Caco-2 (cell line): ENCODE data around the gene ERBB4. TPM values are rescaled to one million over a fixed set of nuclear protein-coding genes. Genes with fewer than 3 reads are reported as not detected.

Source experiments
- BruUV-seq: library from RNA; stranded (reverse); fragments of 400-500 nt; replicated peaks from 2 replicates; lab custom pipeline; 2021; lab: Mats Ljungman, UMichigan
- CTCF ChIA-PET: fragments of 300-600 bp; sonication (Branson Sonifier 250); formaldehyde crosslinking; loops from one replicate; lab custom pipeline; 2022; ENCODE audit warnings: antibody characterized with exemption; lab: Charles Lee
- POLR2A ChIA-PET: fragments of 300-600 bp; sonication (Branson Sonifier 250); formaldehyde crosslinking; loops from one replicate; lab custom pipeline; 2022; ENCODE audit warnings: antibody characterized with exemption; lab: Charles Lee
- DNase-seq, 2 experiments: peaks; one replicate each; pipeline versions ENCODE4 v3.0.0 to v3.0.0-alpha.2; 2020 to 2022
- H3K27me3 ChIP-seq: replicated peaks from 2 replicates; pipeline ENCODE4 v1.6.0; 2011; ENCODE audit warnings: low read length; ENCODE audit not compliant: control insufficient read depth, insufficient read depth
- H3K36me3 ChIP-seq: 2 replicates; pipeline ENCODE4 v1.5.1; 2011; ENCODE audit warnings: low read length; ENCODE audit not compliant: control insufficient read depth, insufficient read depth
- H3K4me1 ChIP-seq: fragments of 250-450 bp; sonication (Bioruptor Pico); 2 replicates; pipeline ENCODE4 v1.5.1; 2020; ENCODE audit warnings: mild to moderate bottlenecking
- H3K4me3 ChIP-seq: 2 replicates; pipeline ENCODE4 v1.5.1; 2011; ENCODE audit warnings: low read depth, mild to moderate bottlenecking, control low read depth, low read length
- H3K9me3 ChIP-seq: fragments of 250-450 bp; sonication (Bioruptor Pico); 2 replicates; pipeline ENCODE4 v1.5.1; 2020; ENCODE audit warnings: mild to moderate bottlenecking, moderate library complexity
- H3K27ac Mint-ChIP-seq: one replicate; pipeline ENCODE4 v1.8.0; 2022; ENCODE audit warnings: mixed read lengths; ENCODE audit not compliant: unreplicated experiment
- H3K27me3 Mint-ChIP-seq: one replicate; pipeline ENCODE4 v1.8.0; 2022; ENCODE audit warnings: mixed read lengths; ENCODE audit not compliant: insufficient read depth, unreplicated experiment
- H3K36me3 Mint-ChIP-seq: one replicate; pipeline ENCODE4 v1.8.0; 2022; ENCODE audit warnings: mild to moderate bottlenecking, mixed read lengths; ENCODE audit not compliant: insufficient read depth, unreplicated experiment
- H3K4me1 Mint-ChIP-seq: one replicate; pipeline ENCODE4 v1.8.0; 2022; ENCODE audit warnings: low read depth, mixed read lengths; ENCODE audit not compliant: unreplicated experiment
- H3K4me3 Mint-ChIP-seq: one replicate; pipeline ENCODE4 v1.8.0; 2022; ENCODE audit warnings: mild to moderate bottlenecking, moderate library complexity, mixed read lengths; ENCODE audit not compliant: unreplicated experiment
- H3K9me3 Mint-ChIP-seq: one replicate; pipeline ENCODE4 v1.8.0; 2022; ENCODE audit warnings: mixed read lengths; ENCODE audit not compliant: unreplicated experiment
- CTCF ChIP-seq, 2 experiments: fragments of 200-600 bp in 1 of 2; IDR thresholded peaks; 1 replicate in 1 of 2; 2 replicates in 1 of 2; pipeline versions ENCODE4 v1.5.1 to v1.8.0; 2011 to 2022; ENCODE audit warnings: antibody characterized with exemption in 1 of 2, control low read depth in 1 of 2, inconsistent platforms in 1 of 2, low read depth in 1 of 2, low read length in 1 of 2, mild to moderate bottlenecking in 1 of 2, moderate library complexity in 1 of 2; ENCODE audit not compliant: insufficient read depth in 1 of 2, severe bottlenecking in 1 of 2, unreplicated experiment in 1 of 2
- intact Hi-C: fragments of 100-400 bp; cut with micrococcal nuclease; formaldehyde crosslinking; loops from one replicate; pipeline ENCODE4 v1.10.0; 2022; ENCODE audit not compliant: unreplicated experiment
- total RNA-seq: library from RNA; stranded (reverse); gene quantifications from 2 replicates; pipeline ENCODE4 v1.2.3, GENCODE V29; 2022

ERBB4 gene
- total RNA-seq, 1 experiment from 2014 or later, result not detected

GRCh38 chr2:211333377-211333776 is 1205.2 kb downstream of the ERBB4 start:
- no peaks in the 10 kb centered on the region for H3K36me3 ChIP-seq
- Mint-ChIP-seq H3K4me3 (no peak overlapping the region), H3K9me3 (no peaks in the 10 kb centered on the region), H3K27ac (no peak overlapping the region), H3K4me1 (no peaks in the 10 kb centered on the region), H3K36me3 (no peaks in the 10 kb centered on the region), H3K27me3 (no peaks in the 10 kb centered on the region)
- DNase-seq, result no peak
- no peak overlapping the region for H3K4me3 ChIP-seq
- no peaks in the 10 kb centered on the region for H3K27me3 ChIP-seq
- CTCF ChIA-PET, result no interaction called here
- H3K9me3 ChIP-seq, result no peaks in the 10 kb centered on the region
- H3K4me1 ChIP-seq, result peaks cover 5% of the 10 kb centered on the region; the same call in 1 of the 2 replicates
- no TSS peak for BruUV-seq
- POLR2A ChIA-PET, result no interaction called here
- intact Hi-C loops, result no loop called here
- TF ChIP-seq CTCF (IDR thresholded peaks at IDR 0.05; ENCODE audit: insufficient read depth in 1 of 2, low read depth in 1 of 2, low read length in 1 of 2, severe bottlenecking in 1 of 2, unreplicated experiment in 1 of 2), result no peak

GRCh38 chr2:211331736-211332135 is 1206.9 kb downstream of the ERBB4 start:
- ChIA-PET POLR2A (no interaction called here), CTCF (interaction anchor here (0.6 kb wide), 1 partner anchor 30 kb away, joined by 11 read pairs; no protein-coding TSS in a partner anchor)
- no TSS peak for BruUV-seq
- H3K9me3 Mint-ChIP-seq, result no peaks in the 10 kb centered on the region
- H3K27ac Mint-ChIP-seq, result no peak overlapping the region
- no peak overlapping the region for H3K4me3 Mint-ChIP-seq
- no peaks in the 10 kb centered on the region for H3K4me1 Mint-ChIP-seq
- DNase-seq, result peak in 1 of 2 experiments; percentile 12
- intact Hi-C loops, result no loop called here
- H3K4me1 ChIP-seq, result peaks cover 5% of the 10 kb centered on the region; the same call in 1 of the 2 replicates
- no peaks in the 10 kb centered on the region for H3K9me3 ChIP-seq
- no peaks in the 10 kb centered on the region for H3K36me3 Mint-ChIP-seq
- TF ChIP-seq CTCF (IDR thresholded peaks at IDR 0.05; ENCODE audit: insufficient read depth in 1 of 2, low read depth in 1 of 2, low read length in 1 of 2, severe bottlenecking in 1 of 2, unreplicated experiment in 1 of 2), result no peak
- H3K27me3 Mint-ChIP-seq, result no peaks in the 10 kb centered on the region
- H3K4me3 ChIP-seq, result no peak overlapping the region
- no peaks in the 10 kb centered on the region for H3K27me3 ChIP-seq
- H3K36me3 ChIP-seq, result no peaks in the 10 kb centered on the region

- Histone ChIP-seq H3K36me3 (no peaks in the 10 kb centered on the region), H3K27me3 (no peaks in the 10 kb centered on the region), H3K9me3 (no peaks in the 10 kb centered on the region), H3K4me3 (no peak overlapping the region), H3K4me1 (peaks cover 5% of the 10 kb centered on the region; the same call in 1 of the 2 replicates)
- Mint-ChIP-seq H3K4me1 (no peaks in the 10 kb centered on the region), H3K27me3 (no peaks in the 10 kb centered on the region), H3K27ac (no peak overlapping the region), H3K9me3 (no peaks in the 10 kb centered on the region), H3K36me3 (no peaks in the 10 kb centered on the region), H3K4me3 (no peak overlapping the region)
- intact Hi-C loops, result no loop called here
- no peak for TF ChIP-seq CTCF (IDR thresholded peaks at IDR 0.05; ENCODE audit: insufficient read depth in 1 of 2, low read depth in 1 of 2, low read length in 1 of 2, severe bottlenecking in 1 of 2, unreplicated experiment in 1 of 2)
- ChIA-PET CTCF (no interaction called here), POLR2A (no interaction called here)
- DNase-seq, result no peak
- no TSS peak for BruUV-seq
These were observed 1208.7 kb downstream of the ERBB4 start for GRCh38 chr2:211329882-211330281.
